A549 (cell line): ENCODE results near the gene RBM15. TPM values are rescaled to one million over a fixed set of nuclear protein-coding genes. Genes with fewer than 3 reads are reported as not detected.

Source experiments
- ATAC-seq, 2 experiments: fragments of 200-7000 bp in 1 of 2; fragments of >200 bp in 1 of 2; cut with Nextera tagmentation in 1 of 2; cut with Tn5 transposase in 1 of 2; 3 replicates each; pipeline versions ENCODE4 v1.8.0 to v1.9.1; 2018 to 2020; ENCODE audit warnings: mild to moderate bottlenecking in 1 of 2, moderate library complexity in 1 of 2
- CTCF ChIA-PET: fragments of 300-600 bp; sonication (Branson Sonifier 250); formaldehyde crosslinking; extraction: SDS; loops from one replicate; lab custom pipeline; 2021; ENCODE audit warnings: antibody characterized with exemption, inconsistent platforms; lab: Yijun Ruan, JAX
- POLR2A ChIA-PET: fragments of 350-600 bp; formaldehyde crosslinking; extraction: SDS; loops from one replicate; lab custom pipeline; 2021; ENCODE audit warnings: antibody characterized with exemption, inconsistent platforms; lab: Yijun Ruan, JAX
- DNase-seq, 2 experiments: peaks; one replicate each; pipeline versions ENCODE4 v3.0.0 to v3.0.0-alpha.2; 2011 to 2016; ENCODE audit warnings: low read depth in 1 of 2, low spot score in 1 of 2
- FAIRE-seq: peaks from 2 replicates; lab custom pipeline; 2011; peaks lifted over from hg19 to GRCh38; lab: Jason Lieb, UNC
- H3K27ac ChIP-seq, 2 experiments: fragments of >200 bp; sonication (Bioruptor Twin); formaldehyde crosslinking; 3 replicates each; pipeline ENCODE4 v1.5.1; 2016 to 2017
- H3K4me1 ChIP-seq: fragments of >200 bp; sonication (Bioruptor Twin); formaldehyde crosslinking; 3 replicates; pipeline ENCODE4 v1.6.1; 2016
- H3K4me2 ChIP-seq: fragments of >200 bp; sonication (Bioruptor Twin); formaldehyde crosslinking; 3 replicates; pipeline ENCODE4 v1.6.1; 2016
- H3K4me3 ChIP-seq: fragments of >200 bp; sonication (Bioruptor Twin); formaldehyde crosslinking; 3 replicates; pipeline ENCODE4 v1.5.1; 2016
- H3K9me3 ChIP-seq: fragments of >200 bp; sonication (Bioruptor Twin); formaldehyde crosslinking; 3 replicates; pipeline ENCODE4 v1.6.1; 2016
- CEBPB ChIP-seq, 2 experiments: fragments of >200 bp in 1 of 2; sonication (Bioruptor Twin) in 1 of 2; formaldehyde crosslinking in 1 of 2; IDR thresholded peaks; 2 replicates each; pipeline ENCODE4 v1.6.1; 2012 to 2016
- CHD2 ChIP-seq: fragments of 150-350 bp; IDR thresholded peaks from 2 replicates; pipeline ENCODE4 v1.6.1; 2014; ENCODE audit warnings: low read length; ENCODE audit not compliant: partially characterized antibody
- CHD4 ChIP-seq: fragments of 200-600 bp; sonication (generic); IDR thresholded peaks from 2 replicates; pipeline ENCODE4 v1.6.1; 2016; ENCODE audit warnings: antibody characterized with exemption, mild to moderate bottlenecking, borderline replicate concordance
- E2F6 ChIP-seq: IDR thresholded peaks from 2 replicates; pipeline ENCODE4 v1.6.1; 2012; ENCODE audit warnings: low read depth, borderline replicate concordance
- ESRRA ChIP-seq: fragments of 150-350 bp; IDR thresholded peaks from 2 replicates; pipeline ENCODE4 v1.6.1; 2014; ENCODE audit warnings: mild to moderate bottlenecking, low read length, borderline replicate concordance
- GATA3 ChIP-seq: IDR thresholded peaks from 2 replicates; pipeline ENCODE4 v1.6.1; 2012; ENCODE audit warnings: borderline replicate concordance
- HES2 ChIP-seq: fragments of >200 bp; sonication (Bioruptor Twin); formaldehyde crosslinking; IDR thresholded peaks from 2 replicates; pipeline ENCODE4 v1.6.1; 2016
- HOXB5 ChIP-seq: fragments of 250-450 bp; sonication (Bioruptor Pico); IDR thresholded peaks from 2 replicates; pipeline ENCODE4 v1.5.0; 2020; ENCODE audit warnings: mild to moderate bottlenecking, moderate library complexity
- MYC ChIP-seq: IDR thresholded peaks from 2 replicates; pipeline ENCODE4 v1.6.1; 2012; ENCODE audit warnings: mild to moderate bottlenecking, inconsistent platforms, low read length, improper control_type of control experiment, borderline replicate concordance
- NPAS2 ChIP-seq: fragments of 250-450 bp; sonication (Bioruptor Pico); IDR thresholded peaks from 2 replicates; pipeline ENCODE4 v1.8.0; 2022; ENCODE audit warnings: mild to moderate bottlenecking, moderate library complexity, borderline replicate concordance
- NR3C1 ChIP-seq: fragments of >200 bp; sonication (Bioruptor Twin); formaldehyde crosslinking; IDR thresholded peaks from 3 replicates; pipeline ENCODE4 v1.6.1; 2017
- PBX3 ChIP-seq: IDR thresholded peaks from 2 replicates; pipeline ENCODE4 v1.6.1; 2012
- PHF8 ChIP-seq: fragments of 200-600 bp; sonication (generic); IDR thresholded peaks from 2 replicates; pipeline ENCODE4 v1.6.1; 2016; ENCODE audit warnings: low read depth, mild to moderate bottlenecking, antibody characterized with exemption, moderate library complexity, borderline replicate concordance
- POLR2AphosphoS2 ChIP-seq: conservative IDR thresholded peaks from 2 replicates; pipeline ENCODE4 v1.6.1; 2012; ENCODE audit warnings: low read length, improper control_type of control experiment, inconsistent platforms
- RFX5 ChIP-seq: fragments of 450-650 bp; IDR thresholded peaks from 2 replicates; pipeline ENCODE4 v1.7.1; 2014; ENCODE audit warnings: antibody characterized with exemption, mild to moderate bottlenecking, moderate library complexity
- SMC3 ChIP-seq: fragments of >200 bp; sonication (Bioruptor Twin); formaldehyde crosslinking; IDR thresholded peaks from 3 replicates; pipeline ENCODE4 v1.6.1; 2018; ENCODE audit warnings: inconsistent platforms
- TP53 ChIP-seq: fragments of 250-450 bp; sonication (Bioruptor Pico); IDR thresholded peaks from 2 replicates; pipeline ENCODE4 v1.5.0; 2021; ENCODE audit warnings: mild to moderate bottlenecking, moderate library complexity
- USF2 ChIP-seq: fragments of 450-650 bp; IDR thresholded peaks from 2 replicates; pipeline ENCODE4 v1.6.1; 2014; ENCODE audit warnings: antibody characterized with exemption
- ZNF302 ChIP-seq: fragments of 250-450 bp; sonication (Bioruptor Pico); IDR thresholded peaks from 2 replicates; pipeline ENCODE4 v1.9.0; 2021; ENCODE audit warnings: inconsistent platforms, mild to moderate bottlenecking, moderate library complexity
- ZSCAN20 ChIP-seq: fragments of 250-450 bp; sonication (Bioruptor Pico); IDR thresholded peaks from 2 replicates; pipeline ENCODE4 v1.8.0; 2022; ENCODE audit warnings: mild to moderate bottlenecking, moderate library complexity
- WGBS: methylation state at CpG from one replicate; pipeline ENCODE4 v1.1.6; 2017; ENCODE audit errors: missing lambda C conversion rate; 5-methylcytosine and 5-hydroxymethylcytosine counted together
- polyA plus RNA-seq, 4 experiments: library from polyadenylated mRNA; depleted of rRNA in 3 of 4; stranded (reverse); fragments of >200 nt; fragmentation: RNase III in 1 of 4; extraction: RNeasy Plus Mini Kit Qiagen cat#74134 plus additional on column Dnase treatment in 1 of 4; gene quantifications; 2 replicates in 3 of 4; 3 replicates in 1 of 4; pipeline ENCODE4 v1.2.3, GENCODE V29; 2011 to 2017
- TF ChIP-seq, protein P1 (sequence below): fragments of 250-450 bp; sonication (Bioruptor Pico); IDR thresholded peaks from 2 replicates; pipeline ENCODE4 v1.5.0; 2020; ENCODE audit warnings: low read depth, mild to moderate bottlenecking, moderate library complexity
- TF ChIP-seq, protein P2 (sequence below): fragments of >200 bp; sonication (Bioruptor Twin); formaldehyde crosslinking; IDR thresholded peaks from 3 replicates; pipeline ENCODE4 v1.6.1; 2016
- TF ChIP-seq, protein P3 (sequence below): fragments of >200 bp; sonication (Bioruptor Twin); formaldehyde crosslinking; IDR thresholded peaks from 3 replicates; pipeline ENCODE4 v1.5.1; 2016

The RBM15 gene
- polyA plus RNA-seq, 2 of the 4 experiments (the other 2 are of a cell fraction): 8.7 to 14.0 TPM

DNA sequence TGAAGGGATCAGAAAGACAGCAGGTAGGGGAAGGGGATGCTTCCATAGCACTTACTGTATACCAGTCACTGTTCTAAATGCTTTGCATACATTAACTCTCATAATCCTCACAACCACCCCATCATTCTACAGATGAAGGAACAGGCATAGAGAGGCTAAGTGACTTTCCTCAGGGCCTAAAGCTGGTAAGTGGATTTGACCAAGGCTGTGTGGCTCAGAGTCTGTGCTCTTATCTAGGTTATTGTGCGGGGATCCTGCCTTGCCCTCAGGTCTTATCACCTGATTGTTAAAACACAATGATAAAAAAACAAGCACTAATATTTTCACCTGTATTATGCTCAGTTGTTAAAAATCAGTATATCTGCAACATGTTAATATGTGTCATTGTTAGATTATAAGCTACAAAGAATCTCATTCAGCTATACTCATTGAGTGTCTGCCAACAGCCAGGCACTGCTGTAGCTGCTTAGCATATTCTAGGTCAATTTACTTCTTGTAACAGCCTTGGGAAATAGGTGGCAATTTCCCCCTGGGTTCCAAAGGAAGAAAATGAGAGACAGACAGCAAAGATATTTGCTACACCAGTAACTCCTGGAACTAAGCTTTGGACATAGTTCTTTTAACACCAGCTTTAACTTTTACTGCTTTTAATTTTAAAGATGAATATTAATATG, 38.6 kb upstream of the RBM15 start:
- WGBS: 89% methylated on average over 1 of the region's 1 CpG
- TF ChIP-seq CHD4: no peak
- TF ChIP-seq GATA3: no peak
- TF ChIP-seq HOXB5 (CRISPR knock-in tag): no peak
- TF ChIP-seq ESRRA: no peak
- TF ChIP-seq HES2: no peak
- no peak for TF ChIP-seq SMC3
- TF ChIP-seq CEBPB (IDR thresholded peaks at IDR 0.05): no peak
- TF ChIP-seq USF2: no peak
- no peak for TF ChIP-seq MYC
- no peak for TF ChIP-seq NPAS2 (CRISPR knock-in tag)
- TF ChIP-seq TP53 (CRISPR knock-in tag): no peak
- no peak for TF ChIP-seq PBX3
- TF ChIP-seq POLR2AphosphoS2: no peak
- TF ChIP-seq RFX5: no peak
- no peak for TF ChIP-seq ZSCAN20 (CRISPR knock-in tag)
- TF ChIP-seq, all 56 proteins: peak for 0
- no peak for FAIRE-seq
- ATAC-seq: no peak
- DNase-seq: no peak
- POLR2A ChIA-PET: no interaction called here
- Histone ChIP-seq H3K27ac (no peak overlapping the region), H3K4me2 (no peak overlapping the region), H3K9me3 (no peaks in the 10 kb centered on the region), H3K4me3 (no peak overlapping the region), H3K4me1 (no peaks in the 10 kb centered on the region)
- CTCF ChIA-PET: interaction anchor here (0.6 to 4.9 kb wide), 6 partner anchors 12 to 132 kb away, joined by 3 to 26 read pairs (median 5); no protein-coding TSS in a partner anchor

DNA sequence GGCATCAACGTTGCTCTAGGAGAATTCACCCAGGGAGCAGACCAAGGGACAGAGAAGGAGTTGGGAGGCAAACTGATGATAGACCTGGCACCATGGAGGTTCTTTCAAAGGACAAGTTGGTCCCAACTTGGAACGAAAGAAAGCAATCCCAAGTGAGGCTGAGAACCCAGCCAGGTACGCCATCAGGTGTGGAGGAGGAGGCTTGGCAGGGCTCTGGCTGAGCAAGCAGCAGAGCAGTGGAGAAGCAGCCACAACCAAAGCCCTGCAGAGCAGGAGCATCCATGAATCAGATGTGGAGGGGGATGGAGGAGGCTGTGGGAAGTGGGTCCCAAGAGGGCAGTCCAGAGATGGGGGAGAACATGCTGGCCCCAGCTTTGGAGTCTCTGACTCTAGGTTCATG, 36.3 kb upstream of the RBM15 start:
- no peak for DNase-seq
- H3K4me3 ChIP-seq: no peak overlapping the region
- H3K4me1 ChIP-seq: no peaks in the 10 kb centered on the region
- WGBS: 50% methylated on average over 3 of the region's 3 CpGs
- ChIA-PET CTCF (interaction anchor here (1.3 to 5.7 kb wide), 5 partner anchors 10 to 157 kb away, joined by 3 to 37 read pairs (median 24); no protein-coding TSS in a partner anchor), POLR2A (no interaction called here)
- no peak for FAIRE-seq
- no peak for TF ChIP-seq CHD2
- TF ChIP-seq, protein P1, sequence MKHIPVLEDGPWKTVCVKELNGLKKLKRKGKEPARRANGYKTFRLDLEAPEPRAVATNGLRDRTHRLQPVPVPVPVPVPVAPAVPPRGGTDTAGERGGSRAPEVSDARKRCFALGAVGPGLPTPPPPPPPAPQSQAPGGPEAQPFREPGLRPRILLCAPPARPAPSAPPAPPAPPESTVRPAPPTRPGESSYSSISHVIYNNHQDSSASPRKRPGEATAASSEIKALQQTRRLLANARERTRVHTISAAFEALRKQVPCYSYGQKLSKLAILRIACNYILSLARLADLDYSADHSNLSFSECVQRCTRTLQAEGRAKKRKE (CRISPR knock-in tag): no peak
- no peaks in the 10 kb centered on the region for H3K9me3 ChIP-seq
- ATAC-seq: no peak
- no peak overlapping the region for H3K27ac ChIP-seq
- no peak overlapping the region for H3K4me2 ChIP-seq

DNA sequence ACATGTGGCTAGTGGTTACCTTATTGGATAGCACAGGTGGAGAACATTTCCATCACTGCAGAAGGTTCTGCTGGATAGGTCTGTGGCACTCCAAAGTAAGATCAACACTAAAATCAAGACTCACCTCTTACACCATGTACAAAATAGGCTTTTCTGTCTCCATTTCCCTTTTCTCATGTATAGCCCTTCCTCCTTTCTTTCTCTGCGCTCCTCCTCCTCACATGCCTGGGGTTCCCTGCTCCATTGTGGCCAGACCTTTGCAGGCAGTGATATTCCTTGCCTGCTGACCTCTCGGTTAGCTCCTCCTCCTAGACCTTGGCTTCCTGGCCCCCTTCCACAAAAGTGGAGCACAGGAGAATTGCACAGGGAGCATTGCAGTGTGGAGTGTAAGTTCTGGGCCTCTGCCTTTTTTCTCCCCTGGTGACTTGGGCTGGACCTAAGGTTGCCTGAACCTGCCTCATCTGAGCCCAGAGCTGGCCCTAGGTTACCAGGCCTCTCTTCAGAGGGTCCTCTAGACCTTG, 33.2 kb upstream of the RBM15 start:
- DNase-seq (no peak), ATAC-seq (no peak), FAIRE-seq (no peak)
- 51% methylated on average over 2 of the region's 2 CpGs for WGBS
- Histone ChIP-seq H3K4me1 (no peaks in the 10 kb centered on the region), H3K9me3 (no peaks in the 10 kb centered on the region), H3K4me2 (no peak overlapping the region), H3K27ac (no peak overlapping the region), H3K4me3 (no peak overlapping the region)
- POLR2A ChIA-PET: no interaction called here
- CTCF ChIA-PET: interaction anchor here (1.0 to 5.7 kb wide), 3 partner anchors 95 to 190 kb away, joined by 3 to 37 read pairs (median 4); no protein-coding TSS in a partner anchor
- TF ChIP-seq TP53 (CRISPR knock-in tag) (no peak), NR3C1 (no peak), E2F6 (no peak), ZNF302 (CRISPR knock-in tag) (no peak), PHF8 (no peak), ZSCAN20 (CRISPR knock-in tag) (no peak)
- TF ChIP-seq, protein P2, sequence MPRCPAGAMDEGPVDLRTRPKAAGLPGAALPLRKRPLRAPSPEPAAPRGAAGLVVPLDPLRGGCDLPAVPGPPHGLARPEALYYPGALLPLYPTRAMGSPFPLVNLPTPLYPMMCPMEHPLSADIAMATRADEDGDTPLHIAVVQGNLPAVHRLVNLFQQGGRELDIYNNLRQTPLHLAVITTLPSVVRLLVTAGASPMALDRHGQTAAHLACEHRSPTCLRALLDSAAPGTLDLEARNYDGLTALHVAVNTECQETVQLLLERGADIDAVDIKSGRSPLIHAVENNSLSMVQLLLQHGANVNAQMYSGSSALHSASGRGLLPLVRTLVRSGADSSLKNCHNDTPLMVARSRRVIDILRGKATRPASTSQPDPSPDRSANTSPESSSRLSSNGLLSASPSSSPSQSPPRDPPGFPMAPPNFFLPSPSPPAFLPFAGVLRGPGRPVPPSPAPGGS: no peak
- TF ChIP-seq, protein P3, sequence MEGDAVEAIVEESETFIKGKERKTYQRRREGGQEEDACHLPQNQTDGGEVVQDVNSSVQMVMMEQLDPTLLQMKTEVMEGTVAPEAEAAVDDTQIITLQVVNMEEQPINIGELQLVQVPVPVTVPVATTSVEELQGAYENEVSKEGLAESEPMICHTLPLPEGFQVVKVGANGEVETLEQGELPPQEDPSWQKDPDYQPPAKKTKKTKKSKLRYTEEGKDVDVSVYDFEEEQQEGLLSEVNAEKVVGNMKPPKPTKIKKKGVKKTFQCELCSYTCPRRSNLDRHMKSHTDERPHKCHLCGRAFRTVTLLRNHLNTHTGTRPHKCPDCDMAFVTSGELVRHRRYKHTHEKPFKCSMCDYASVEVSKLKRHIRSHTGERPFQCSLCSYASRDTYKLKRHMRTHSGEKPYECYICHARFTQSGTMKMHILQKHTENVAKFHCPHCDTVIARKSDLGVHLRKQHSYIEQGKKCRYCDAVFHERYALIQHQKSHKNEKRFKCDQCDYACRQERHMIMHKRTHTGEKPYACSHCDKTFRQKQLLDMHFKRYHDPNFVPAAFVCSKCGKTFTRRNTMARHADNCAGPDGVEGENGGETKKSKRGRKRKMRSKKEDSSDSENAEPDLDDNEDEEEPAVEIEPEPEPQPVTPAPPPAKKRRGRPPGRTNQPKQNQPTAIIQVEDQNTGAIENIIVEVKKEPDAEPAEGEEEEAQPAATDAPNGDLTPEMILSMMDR: no peak
- TF ChIP-seq, all 56 proteins: peak for 0
